Measurements from ENCODE around the gene GPR157.
"Not testable (repeated sequence)": the region's sequence is repeated elsewhere in the genome, so short reads cannot be mapped to it uniquely, and the experiment has no call there.

GPR157 gene

DNA sequence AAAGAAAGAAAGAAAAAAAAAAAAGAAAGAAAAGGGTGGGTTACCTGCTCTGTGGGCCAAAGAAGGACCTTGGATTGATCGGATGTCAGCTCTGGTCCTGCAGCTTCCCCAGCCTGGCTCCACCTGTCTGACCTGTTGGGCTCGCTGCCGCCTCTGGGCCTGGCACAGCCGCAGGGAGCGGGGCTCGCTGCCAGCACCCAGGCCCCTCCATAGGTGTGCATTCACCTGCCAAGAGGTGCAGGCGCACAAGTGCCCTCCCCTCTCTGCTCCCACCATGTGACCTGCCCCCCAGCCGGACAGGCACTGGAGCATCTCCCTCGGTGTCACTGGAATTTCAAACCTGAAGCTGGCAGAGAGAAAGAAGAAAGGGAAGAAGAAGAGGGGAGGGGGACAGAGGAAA, 33.1 kb upstream of the GPR157 start:
- no peaks in the 10 kb centered on the region for H3K36me3 ChIP-seq
- H3K4me1 ChIP-seq = peaks cover 47% of the 10 kb centered on the region
- H3K9ac ChIP-seq = no peak overlapping the region
- no peak overlapping the region for H3K4me2 ChIP-seq
- no peak overlapping the region for H3K27ac ChIP-seq
- TF ChIP-seq Cebpa-rat (IDR thresholded peaks at IDR 0.05) = no peak
- H4K20me1 ChIP-seq = peaks cover 53% of the 10 kb centered on the region; the same call in 1 of the 2 replicates
- no peaks in the 10 kb centered on the region; the same call in 1 of the 2 replicates for H3K27me3 ChIP-seq
- H3K4me3 ChIP-seq = no peak overlapping the region
- no peaks in the 10 kb centered on the region for H3K9me3 ChIP-seq

DNA sequence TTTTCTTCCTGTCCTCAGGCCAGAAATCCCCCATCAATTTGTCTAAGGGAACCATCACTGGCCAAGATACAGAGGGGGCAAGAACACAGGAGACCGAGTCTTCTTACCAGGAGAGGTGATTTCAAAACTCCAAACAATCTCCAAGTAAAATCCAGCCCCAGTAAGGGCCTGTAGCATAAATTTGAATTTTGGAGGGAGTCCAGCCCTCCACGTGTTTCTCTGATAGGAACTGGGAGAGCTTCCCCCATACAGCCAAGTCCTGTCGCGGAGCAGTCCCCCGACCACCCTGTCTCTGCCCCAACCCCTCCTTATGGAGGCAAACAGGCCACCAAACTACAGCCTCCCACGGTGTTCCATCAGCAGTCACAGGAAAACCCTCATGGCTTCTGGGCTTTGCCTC, 32.4 kb upstream of the GPR157 start:
- Histone ChIP-seq H3K4me1 (peaks cover 40% of the 10 kb centered on the region), H3K36me3 (no peaks in the 10 kb centered on the region), H3K4me3 (no peak overlapping the region), H3K9me3 (no peaks in the 10 kb centered on the region), H3K27ac (no peak overlapping the region), H4K20me1 (peaks cover 58% of the 10 kb centered on the region; the same call in 1 of the 2 replicates), H3K9ac (no peak overlapping the region), H3K4me2 (no peak overlapping the region), H3K27me3 (no peaks in the 10 kb centered on the region; the same call in 1 of the 2 replicates)
- TF ChIP-seq Cebpa-rat (IDR thresholded peaks at IDR 0.05) = no peak

DNA sequence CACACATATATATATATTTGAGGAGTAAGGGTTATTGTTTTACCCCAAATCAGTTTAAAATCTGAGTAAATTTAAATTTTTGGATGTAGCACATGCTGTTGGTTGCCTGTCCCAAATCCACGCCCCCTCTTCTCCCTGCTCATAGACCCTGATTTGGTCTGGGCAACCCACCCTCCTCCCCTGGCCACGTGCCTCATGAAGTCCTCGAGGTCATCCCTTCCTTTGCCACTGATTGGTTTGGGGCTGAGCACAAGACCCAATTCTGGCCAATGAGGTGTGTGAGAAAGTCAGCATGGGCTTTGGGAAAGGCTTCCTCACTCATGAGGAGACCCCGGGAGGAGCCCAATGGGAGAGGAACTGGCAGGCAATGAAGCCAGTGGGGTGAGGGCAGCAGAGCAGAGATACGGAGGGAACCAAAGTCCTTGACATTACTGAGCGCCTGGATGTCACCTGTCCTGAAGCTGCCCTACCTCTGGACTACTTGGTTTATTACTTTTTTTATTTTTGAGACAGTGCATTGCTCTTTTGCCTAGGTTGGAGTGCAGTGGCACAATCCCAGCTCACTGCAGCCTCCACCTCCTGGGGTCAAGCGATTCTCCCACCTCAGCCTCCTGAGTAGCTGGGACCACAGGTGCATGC, 31.3 kb upstream of the GPR157 start:
- no peaks in the 10 kb centered on the region for H3K36me3 ChIP-seq
- peaks cover 55% of the 10 kb centered on the region; the same call in 1 of the 2 replicates for H4K20me1 ChIP-seq
- no peak overlapping the region for H3K4me3 ChIP-seq
- no peaks in the 10 kb centered on the region for H3K9me3 ChIP-seq
- no peak overlapping the region for H3K4me2 ChIP-seq
- no peak overlapping the region for H3K27ac ChIP-seq
- H3K4me1 ChIP-seq = peaks cover 29% of the 10 kb centered on the region
- H3K9ac ChIP-seq = no peak overlapping the region
- no peaks in the 10 kb centered on the region; the same call in 1 of the 2 replicates for H3K27me3 ChIP-seq
- no peak for TF ChIP-seq Cebpa-rat (IDR thresholded peaks at IDR 0.05)

DNA sequence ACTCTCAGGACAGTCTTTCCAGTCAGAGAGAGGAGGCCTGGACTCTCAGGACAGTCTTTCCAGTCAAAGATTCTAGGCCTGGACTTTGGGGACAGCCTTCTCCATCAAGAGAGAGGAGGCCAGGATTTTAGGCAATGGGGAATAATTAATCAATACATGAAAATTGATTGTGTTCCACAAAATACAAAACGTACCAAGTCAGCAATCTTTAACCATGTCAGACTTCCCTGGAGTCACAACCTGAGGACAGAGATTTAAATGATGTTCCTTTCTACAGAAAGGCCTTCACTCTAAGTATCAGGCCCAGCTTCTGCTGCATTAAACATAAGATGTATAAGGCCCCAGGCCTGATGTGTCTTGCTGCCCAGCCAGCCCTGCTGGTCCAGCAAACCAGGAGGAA, 27.0 kb upstream of the GPR157 start:
- TF ChIP-seq Cebpa-rat (IDR thresholded peaks at IDR 0.05) = no peak
- Histone ChIP-seq H3K4me1 (peaks cover 12% of the 10 kb centered on the region), H3K27me3 (no peaks in the 10 kb centered on the region; the same call in 1 of the 2 replicates), H3K4me2 (no peak overlapping the region), H3K36me3 (no peaks in the 10 kb centered on the region), H3K27ac (no peak overlapping the region), H4K20me1 (peaks cover 28% of the 10 kb centered on the region; the same call in 1 of the 2 replicates), H3K9ac (no peak overlapping the region), H3K9me3 (no peaks in the 10 kb centered on the region), H3K4me3 (no peak overlapping the region)

DNA sequence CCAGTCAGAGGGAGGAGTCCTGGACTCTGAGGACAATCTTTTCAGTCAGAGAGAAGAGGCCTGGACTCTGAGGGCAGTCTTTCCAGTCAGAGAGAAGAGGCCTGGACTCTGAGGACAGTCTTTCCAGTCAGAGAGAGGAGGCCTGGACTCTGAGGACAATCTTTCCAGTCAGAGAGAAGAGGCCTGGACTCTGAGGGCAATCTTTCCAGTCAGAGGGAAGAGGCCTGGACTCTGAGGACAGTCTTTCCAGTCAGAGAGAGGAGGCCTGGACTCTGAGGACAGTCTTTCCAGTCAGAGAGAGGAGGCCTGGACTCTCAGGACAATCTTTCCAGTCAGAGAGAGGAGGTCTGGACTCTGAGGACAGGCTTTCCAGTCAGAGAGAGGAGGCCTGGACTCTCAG, 26.5 kb upstream of the GPR157 start:
- H3K27me3 ChIP-seq, H3K36me3 ChIP-seq, H3K9me3 ChIP-seq, H3K4me2 ChIP-seq, H3K27ac ChIP-seq, H3K4me3 ChIP-seq, H3K9ac ChIP-seq: not testable (repeated sequence)
- Histone ChIP-seq H4K20me1 (peaks cover 25% of the 10 kb centered on the region; the same call in 1 of the 2 replicates), H3K4me1 (peaks cover 17% of the 10 kb centered on the region)

DNA sequence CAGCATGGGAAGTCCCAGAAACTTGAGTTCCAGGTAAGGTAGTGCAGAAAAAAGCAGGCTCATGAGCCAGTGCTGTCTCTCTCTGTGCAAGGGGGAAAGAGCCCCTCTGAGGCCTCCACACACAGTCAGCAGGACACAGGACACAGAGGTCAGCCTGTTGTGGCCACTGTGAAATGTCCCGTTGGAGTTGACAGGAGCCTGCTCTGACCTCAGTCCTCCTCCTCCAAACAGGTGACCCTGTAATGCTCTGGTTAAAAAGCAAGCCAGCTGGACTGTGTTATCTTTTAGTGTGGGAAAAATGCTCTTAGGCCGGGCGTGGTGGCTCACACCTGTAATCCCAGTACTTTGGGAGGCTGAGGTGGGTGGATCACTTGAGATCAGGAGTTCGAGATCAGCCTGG, 24.2 kb upstream of the GPR157 start:
- Histone ChIP-seq H3K4me1 (peaks cover 33% of the 10 kb centered on the region), H3K9ac (no peak overlapping the region), H3K36me3 (no peaks in the 10 kb centered on the region), H4K20me1 (peaks cover 11% of the 10 kb centered on the region; the same call in 1 of the 2 replicates), H3K4me2 (no peak overlapping the region), H3K4me3 (no peak overlapping the region), H3K9me3 (no peaks in the 10 kb centered on the region), H3K27me3 (no peaks in the 10 kb centered on the region), H3K27ac (no peak overlapping the region)
- TF ChIP-seq Cebpa-rat (IDR thresholded peaks at IDR 0.05) = no peak

DNA sequence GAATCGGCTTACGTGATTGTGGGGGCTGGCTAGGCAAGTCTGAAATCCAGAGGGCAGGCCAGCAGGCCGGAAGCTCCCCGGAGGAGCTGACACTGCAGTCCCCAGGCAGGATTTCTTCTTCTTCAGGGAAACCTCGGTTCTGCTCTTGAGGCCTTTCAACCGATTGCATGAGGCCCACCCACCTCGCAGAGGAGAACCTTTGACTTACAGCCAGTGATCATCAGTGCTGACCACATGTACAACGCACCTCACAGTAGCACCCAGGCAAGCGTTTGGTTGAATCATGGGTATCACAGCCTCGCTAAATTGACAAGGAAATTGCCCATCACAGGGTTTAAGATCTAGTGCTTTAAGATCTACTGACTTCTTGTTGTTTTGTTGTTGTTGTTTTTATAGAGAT, 23.6 kb upstream of the GPR157 start:
- Histone ChIP-seq H3K9me3 (no peaks in the 10 kb centered on the region), H3K4me1 (peaks cover 33% of the 10 kb centered on the region), H3K27me3 (no peaks in the 10 kb centered on the region), H3K9ac (no peak overlapping the region), H3K36me3 (no peaks in the 10 kb centered on the region), H4K20me1 (peaks cover 10% of the 10 kb centered on the region; the same call in 1 of the 2 replicates), H3K27ac (no peak overlapping the region), H3K4me2 (no peak overlapping the region), H3K4me3 (no peak overlapping the region)
- no peak for TF ChIP-seq Cebpa-rat (IDR thresholded peaks at IDR 0.05)

DNA sequence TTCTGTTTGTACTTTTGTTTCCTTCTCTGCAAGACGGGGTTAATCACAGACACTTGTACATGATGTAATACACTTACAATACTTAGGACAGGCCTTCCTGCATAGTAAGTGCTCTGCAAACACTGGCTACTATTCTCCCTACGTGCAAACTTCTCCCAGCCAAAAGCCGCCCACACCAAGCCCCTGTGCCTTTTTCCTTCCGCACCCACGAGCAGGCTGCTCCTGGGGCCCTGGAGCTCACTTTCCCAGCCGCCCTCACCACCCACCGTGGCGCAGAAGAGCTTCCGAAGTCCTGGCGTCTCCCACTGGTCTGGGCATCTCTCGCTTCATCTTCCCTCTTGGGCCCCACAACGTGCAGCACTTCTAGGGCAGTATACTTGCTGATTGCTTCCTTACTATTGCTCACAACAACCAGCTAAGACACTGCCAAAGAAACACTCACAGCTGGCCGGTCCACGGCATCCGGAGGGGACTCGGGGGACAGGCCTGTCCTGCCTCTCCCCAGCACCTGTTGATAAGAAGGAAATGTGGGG, 22.5 kb upstream of the GPR157 start:
- no peaks in the 10 kb centered on the region for H3K27me3 ChIP-seq
- no peak overlapping the region for H3K27ac ChIP-seq
- no peak for TF ChIP-seq Cebpa-rat (IDR thresholded peaks at IDR 0.05)
- no peak overlapping the region for H3K4me3 ChIP-seq
- H4K20me1 ChIP-seq = no peaks in the 10 kb centered on the region
- peak overlapping the region; percentile 85 for H3K4me2 ChIP-seq
- no peaks in the 10 kb centered on the region for H3K36me3 ChIP-seq
- no peak overlapping the region for H3K9ac ChIP-seq
- no peaks in the 10 kb centered on the region for H3K9me3 ChIP-seq
- peaks cover 33% of the 10 kb centered on the region for H3K4me1 ChIP-seq

DNA sequence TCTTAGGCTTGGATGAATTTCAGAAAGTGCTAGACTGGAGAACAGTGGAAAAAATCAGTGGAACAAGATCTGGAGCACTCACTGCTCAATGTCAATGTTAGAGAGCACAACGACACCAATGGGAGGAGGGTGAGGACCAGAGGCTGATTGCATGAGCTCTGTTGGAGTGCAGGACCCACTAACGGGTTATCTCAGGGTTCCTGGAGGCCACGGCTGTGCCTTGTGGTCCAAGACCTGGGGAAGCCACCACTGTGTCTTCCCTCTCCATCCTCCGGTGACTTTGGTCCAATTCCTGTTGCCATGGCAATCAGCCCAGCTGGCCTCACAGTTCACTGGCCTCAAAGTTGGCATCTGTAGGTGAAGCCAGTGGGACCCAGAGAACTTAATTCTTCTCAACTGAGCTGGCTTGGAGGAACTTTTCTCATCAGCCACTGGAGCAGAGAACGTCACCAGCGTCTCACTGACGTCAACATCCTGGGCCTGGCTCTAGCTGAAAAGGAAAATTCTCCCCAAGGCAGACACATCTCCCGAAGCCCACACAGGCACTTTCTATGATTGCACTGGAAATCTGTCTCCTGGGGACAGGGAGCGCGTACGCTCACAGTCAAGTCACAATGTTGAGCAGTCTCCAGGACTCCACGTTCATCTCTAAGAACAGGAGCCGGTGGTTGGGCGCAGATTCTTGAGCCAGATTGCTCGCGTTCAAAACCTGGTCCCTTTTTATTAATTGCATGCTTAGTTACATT, 21.9 kb upstream of the GPR157 start:
- H4K20me1 ChIP-seq = no peaks in the 10 kb centered on the region
- no peaks in the 10 kb centered on the region for H3K27me3 ChIP-seq
- H3K36me3 ChIP-seq = no peaks in the 10 kb centered on the region
- no peak for TF ChIP-seq Cebpa-rat (IDR thresholded peaks at IDR 0.05)
- peak overlapping the region; percentile 65 for H3K27ac ChIP-seq
- 0 out of 2 replicates have a peak overlapping the region, but pooled peaks have one; percentile 19 for H3K4me3 ChIP-seq
- H3K9ac ChIP-seq = no peak overlapping the region
- peaks cover 33% of the 10 kb centered on the region for H3K4me1 ChIP-seq
- H3K4me2 ChIP-seq = peak overlapping the region; percentile 85
- no peaks in the 10 kb centered on the region for H3K9me3 ChIP-seq
